Astrocyte (in vitro differentiated cells and primary cell): ENCODE data around the gene NUDT21. TPM values are rescaled to one million over a fixed set of nuclear protein-coding genes. Genes with fewer than 3 reads are reported as not detected.
A peak's percentile ranks its signal among the peaks of the same experiment; 100 is the strongest.
"Not testable (repeated sequence)": the region's sequence is repeated elsewhere in the genome, so short reads cannot be mapped to it uniquely, and the experiment has no call there.

Source experiments
- DNase-seq: peaks from one replicate; pipeline ENCODE4 v3.0.0-alpha.2; 2010; ENCODE audit warnings: low read depth
- FAIRE-seq: peaks from 2 replicates; lab custom pipeline; 2011; peaks lifted over from hg19 to GRCh38; lab: Jason Lieb, UNC
- H2AFZ ChIP-seq: 2 replicates; pipeline ENCODE4 v1.6.0; 2012; ENCODE audit warnings: low read depth, low read length, inconsistent platforms
- H3K27ac ChIP-seq: 2 replicates; pipeline ENCODE4 v1.5.1; 2011; ENCODE audit warnings: low read depth, low read length, inconsistent platforms
- H3K27me3 ChIP-seq: 2 replicates; pipeline ENCODE4 v1.6.0; 2011; ENCODE audit warnings: low read length, inconsistent platforms; ENCODE audit not compliant: insufficient read depth
- H3K36me3 ChIP-seq: 2 replicates; pipeline ENCODE4 v1.5.1; 2011; ENCODE audit warnings: low read length, inconsistent platforms; ENCODE audit not compliant: insufficient read depth
- H3K4me1 ChIP-seq: 2 replicates; pipeline ENCODE4 v1.5.1; 2011; ENCODE audit warnings: low read length, inconsistent platforms; ENCODE audit not compliant: insufficient read depth
- H3K4me2 ChIP-seq: 2 replicates; pipeline ENCODE4 v1.6.0; 2012; ENCODE audit warnings: low read length, inconsistent platforms
- H3K4me3 ChIP-seq: 2 replicates; pipeline ENCODE4 v1.5.1; 2011; ENCODE audit warnings: low read depth, mild to moderate bottlenecking, low read length, inconsistent platforms; ENCODE audit not compliant: insufficient read depth
- H3K79me2 ChIP-seq: 2 replicates; pipeline ENCODE4 v1.6.0; 2012; ENCODE audit warnings: mild to moderate bottlenecking, low read length, inconsistent platforms; ENCODE audit not compliant: insufficient read depth
- H3K9ac ChIP-seq: 2 replicates; pipeline ENCODE4 v1.6.0; 2012; ENCODE audit warnings: mild to moderate bottlenecking, low read length, inconsistent platforms
- H3K9me3 ChIP-seq: 2 replicates; pipeline ENCODE4 v1.5.1; 2012; ENCODE audit warnings: low read depth, mild to moderate bottlenecking, low read length, inconsistent platforms; ENCODE audit not compliant: insufficient read depth
- H4K20me1 ChIP-seq: 2 replicates; pipeline ENCODE4 v1.6.0; 2012; ENCODE audit warnings: low read length, inconsistent platforms; ENCODE audit not compliant: insufficient read depth
- H3K27ac Mint-ChIP-seq: one replicate; pipeline ENCODE4 v1.8.0; 2021; ENCODE audit warnings: mild to moderate bottlenecking, mixed read lengths; ENCODE audit not compliant: unreplicated experiment
- H3K27me3 Mint-ChIP-seq: one replicate; pipeline ENCODE4 v1.8.0; 2021; ENCODE audit warnings: low read depth, mixed read lengths; ENCODE audit not compliant: unreplicated experiment
- H3K36me3 Mint-ChIP-seq: one replicate; pipeline ENCODE4 v1.8.0; 2021; ENCODE audit warnings: low read depth, mixed read lengths; ENCODE audit not compliant: unreplicated experiment
- H3K4me1 Mint-ChIP-seq: one replicate; pipeline ENCODE4 v1.8.0; 2021; ENCODE audit warnings: low read depth, mixed read lengths; ENCODE audit not compliant: unreplicated experiment
- H3K4me3 Mint-ChIP-seq: one replicate; pipeline ENCODE4 v1.8.0; 2021; ENCODE audit warnings: mild to moderate bottlenecking, moderate library complexity, mixed read lengths; ENCODE audit not compliant: unreplicated experiment
- H3K9me3 Mint-ChIP-seq: one replicate; pipeline ENCODE4 v1.8.0; 2021; ENCODE audit warnings: mild to moderate bottlenecking, mixed read lengths; ENCODE audit not compliant: unreplicated experiment
- CTCF ChIP-seq: IDR thresholded peaks from 2 replicates; pipeline ENCODE4 v1.5.1; 2011; ENCODE audit warnings: low read depth, mild to moderate bottlenecking, inconsistent platforms, low read length, moderate library complexity; ENCODE audit not compliant: insufficient read depth
- EZH2 ChIP-seq: IDR thresholded peaks from 2 replicates; pipeline ENCODE4 v1.6.1; 2012; ENCODE audit warnings: mild to moderate bottlenecking, low read length, inconsistent platforms; ENCODE audit not compliant: insufficient read depth
- total RNA-seq: library from RNA; stranded (reverse); gene quantifications from 2 replicates; pipeline ENCODE4 v1.2.1, GENCODE V29; 2021

Gene NUDT21
- total RNA-seq, 1 donor from 2014 or later: 86.0 TPM

GRCh38 chr16:56384074-56384721, 66.9 kb downstream of the NUDT21 start:
- TF ChIP-seq CTCF: no peak
- Histone ChIP-seq H3K9me3 (peaks cover 4% of the 10 kb centered on the region), H3K4me1 (peaks cover 14% of the 10 kb centered on the region), H3K36me3 (peaks cover 32% of the 10 kb centered on the region), H3K9ac (no peak overlapping the region), H3K4me3 (no peak overlapping the region), H3K27ac (no peak overlapping the region), H3K27me3 (no peaks in the 10 kb centered on the region), H2AFZ (no peak overlapping the region), H3K4me2 (no peak overlapping the region), H4K20me1 (no peaks in the 10 kb centered on the region), H3K79me2 (no peaks in the 10 kb centered on the region)
- Mint-ChIP-seq H3K4me1 (peaks cover 11% of the 10 kb centered on the region), H3K9me3 (peaks cover 25% of the 10 kb centered on the region), H3K36me3 (peaks cover 61% of the 10 kb centered on the region), H3K4me3 (no peak overlapping the region), H3K27me3 (no peaks in the 10 kb centered on the region), H3K27ac (no peak overlapping the region)
- no peak for DNase-seq
- no peak for FAIRE-seq

DNA sequence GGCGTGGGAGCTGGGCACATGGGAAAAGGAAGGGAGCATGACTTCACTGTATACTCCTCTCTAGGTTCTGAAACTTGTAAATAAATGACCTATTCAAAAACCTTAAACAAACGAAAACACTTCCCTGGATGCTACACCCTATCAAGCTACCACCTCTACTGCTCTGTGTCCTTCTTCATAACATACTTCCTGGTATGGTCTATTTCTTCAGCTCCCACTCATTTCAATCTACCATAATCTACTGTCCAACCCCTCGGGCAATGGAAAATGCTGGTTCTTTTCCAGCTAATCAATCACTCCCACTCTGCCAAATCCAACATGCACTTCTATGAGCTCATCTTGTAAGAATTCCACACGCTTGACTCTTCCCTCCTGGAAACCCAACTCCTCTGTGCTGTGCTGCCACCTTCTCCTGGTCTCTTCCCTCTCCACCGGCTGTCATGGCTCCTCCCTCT, 68.2 kb downstream of the NUDT21 start:
- FAIRE-seq (peak; percentile 9), DNase-seq (peak; percentile 76)
- H3K4me3 Mint-ChIP-seq: peak overlapping the region; percentile 10
- Histone ChIP-seq H3K4me1 (peaks cover 10% of the 10 kb centered on the region), H4K20me1 (no peaks in the 10 kb centered on the region), H3K4me2 (peak overlapping the region; percentile 21), H3K4me3 (no peak overlapping the region), H3K36me3 (peaks cover 31% of the 10 kb centered on the region), H3K9ac (no peak overlapping the region), H3K9me3 (peaks cover 4% of the 10 kb centered on the region), H3K27ac (no peak overlapping the region), H2AFZ (no peak overlapping the region), H3K27me3 (no peaks in the 10 kb centered on the region), H3K79me2 (no peaks in the 10 kb centered on the region)
- TF ChIP-seq CTCF (no peak), EZH2 (no peak)
- peaks cover 69% of the 10 kb centered on the region for H3K36me3 Mint-ChIP-seq
- H3K27ac Mint-ChIP-seq: no peak overlapping the region
- no peaks in the 10 kb centered on the region for H3K27me3 Mint-ChIP-seq
- H3K4me1 Mint-ChIP-seq: peaks cover 11% of the 10 kb centered on the region
- H3K9me3 Mint-ChIP-seq: peaks cover 28% of the 10 kb centered on the region

GRCh38 chr16:56382459-56382858, 68.7 kb downstream of the NUDT21 start:
- Mint-ChIP-seq H3K27ac (no peak overlapping the region), H3K27me3 (no peaks in the 10 kb centered on the region), H3K36me3 (peaks cover 68% of the 10 kb centered on the region), H3K4me1 (peaks cover 9% of the 10 kb centered on the region), H3K4me3 (no peak overlapping the region), H3K9me3 (peaks cover 28% of the 10 kb centered on the region)
- DNase-seq (no peak), FAIRE-seq (no peak)
- peaks cover 2% of the 10 kb centered on the region for H3K79me2 ChIP-seq
- H3K4me3 ChIP-seq: no peak overlapping the region
- H3K4me1 ChIP-seq: peaks cover 10% of the 10 kb centered on the region
- peaks cover 2% of the 10 kb centered on the region for H4K20me1 ChIP-seq
- no peaks in the 10 kb centered on the region for H3K27me3 ChIP-seq
- no peak overlapping the region for H3K9ac ChIP-seq
- no peak for TF ChIP-seq EZH2
- TF ChIP-seq CTCF: no peak
- no peak overlapping the region for H3K27ac ChIP-seq
- H3K36me3 ChIP-seq: peaks cover 28% of the 10 kb centered on the region
- peaks cover 4% of the 10 kb centered on the region for H3K9me3 ChIP-seq
- H2AFZ ChIP-seq: no peak overlapping the region
- H3K4me2 ChIP-seq: no peak overlapping the region

DNA sequence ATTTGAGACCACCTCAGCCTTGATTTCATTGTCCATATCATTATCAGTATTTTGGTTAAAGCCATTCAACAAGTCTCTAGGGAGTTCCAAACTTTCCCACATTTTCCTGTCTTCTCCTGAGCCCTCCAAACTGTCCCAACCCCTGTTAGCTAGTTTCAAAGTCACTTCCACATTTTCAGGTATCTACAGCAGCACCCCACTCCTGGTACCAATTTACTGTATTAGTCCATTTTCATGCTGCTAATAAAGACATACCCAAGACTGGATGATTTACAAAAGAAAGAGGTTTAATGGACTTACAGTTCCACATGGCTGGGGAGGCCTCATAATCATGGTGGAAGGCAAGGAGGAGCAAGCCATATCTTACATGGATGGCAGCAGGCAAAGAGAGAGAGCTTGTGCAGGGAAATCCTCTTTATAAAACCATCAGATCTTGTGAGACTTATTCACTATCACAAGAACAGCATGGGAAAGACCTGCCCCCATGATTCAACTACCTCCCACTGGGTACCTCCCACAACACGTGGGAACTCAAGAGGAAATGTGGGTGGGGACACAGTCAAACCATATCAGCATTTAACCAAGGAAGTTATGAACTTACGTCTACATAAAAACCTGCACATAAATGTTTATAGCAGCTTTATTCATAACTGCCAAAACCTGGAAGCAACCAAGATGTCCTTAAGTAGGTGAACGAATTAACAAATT, 70.2 kb downstream of the NUDT21 start:
- Histone ChIP-seq H3K79me2 (peaks cover 11% of the 10 kb centered on the region), H3K36me3 (peaks cover 28% of the 10 kb centered on the region), H3K4me1 (peaks cover 10% of the 10 kb centered on the region)
- not testable (repeated sequence) for H2AFZ ChIP-seq, H3K4me3 ChIP-seq, H3K9me3 ChIP-seq, FAIRE-seq, H3K4me2 ChIP-seq, H3K27me3 ChIP-seq, H3K4me1 Mint-ChIP-seq, H3K27ac ChIP-seq, H3K4me3 Mint-ChIP-seq, H3K27me3 Mint-ChIP-seq, DNase-seq, H4K20me1 ChIP-seq, H3K9ac ChIP-seq
- H3K36me3 Mint-ChIP-seq: peaks cover 60% of the 10 kb centered on the region
- H3K27ac Mint-ChIP-seq: peak overlapping the region; percentile 11
- H3K9me3 Mint-ChIP-seq: peaks cover 28% of the 10 kb centered on the region
